ENCODE data around the gene NISCH.
"Not testable (repeated sequence)": the region's sequence is repeated elsewhere in the genome, so short reads cannot be mapped to it uniquely, and the experiment has no call there.

Gene NISCH

DNA sequence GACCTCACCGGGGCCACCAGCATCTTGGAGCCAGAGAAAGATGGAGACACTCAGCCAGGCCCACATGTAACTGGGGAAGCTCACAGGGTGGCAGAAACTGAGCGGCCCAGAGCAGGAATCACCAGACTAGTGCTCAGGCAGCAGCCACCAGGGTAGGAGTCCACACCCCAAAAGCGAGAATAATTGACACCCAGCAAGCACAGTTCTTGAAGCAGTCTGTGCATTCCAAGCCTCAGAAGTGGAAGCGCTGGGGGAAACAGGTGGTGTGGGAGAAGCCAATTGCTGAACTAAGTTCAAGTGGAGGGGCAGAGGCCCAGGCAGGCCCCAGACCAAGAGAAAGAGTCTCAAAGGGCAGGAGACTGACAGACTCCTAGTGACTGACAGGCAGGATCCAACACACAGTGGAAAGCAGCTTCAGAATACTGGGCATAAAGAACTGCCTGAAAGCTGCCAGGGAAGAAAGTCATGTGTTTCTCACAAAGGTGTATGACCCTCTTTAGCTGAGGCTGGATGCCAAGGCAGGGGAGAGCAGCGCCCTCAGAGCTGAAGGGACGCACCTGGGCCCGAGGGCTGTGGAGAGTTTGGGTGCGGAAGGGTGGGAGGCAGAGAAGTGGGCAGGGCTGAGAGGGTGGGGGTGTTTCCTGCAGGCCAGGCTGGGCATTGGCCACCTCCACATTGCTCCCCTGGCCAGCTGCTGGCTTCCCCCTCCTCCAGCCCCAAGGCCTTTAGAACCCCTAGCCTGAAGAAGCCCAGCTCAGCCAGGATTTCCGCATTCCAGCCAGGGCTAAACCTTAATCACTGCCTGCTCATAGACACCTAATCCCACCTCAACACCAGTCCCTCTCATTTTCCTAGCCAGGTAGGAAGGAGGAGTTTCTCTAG, 70.5 kb downstream of the NISCH start:
- DNase-seq (ENCODE audit: low read depth in 3 of 3, low spot score in 1 of 3) = no peak

DNA sequence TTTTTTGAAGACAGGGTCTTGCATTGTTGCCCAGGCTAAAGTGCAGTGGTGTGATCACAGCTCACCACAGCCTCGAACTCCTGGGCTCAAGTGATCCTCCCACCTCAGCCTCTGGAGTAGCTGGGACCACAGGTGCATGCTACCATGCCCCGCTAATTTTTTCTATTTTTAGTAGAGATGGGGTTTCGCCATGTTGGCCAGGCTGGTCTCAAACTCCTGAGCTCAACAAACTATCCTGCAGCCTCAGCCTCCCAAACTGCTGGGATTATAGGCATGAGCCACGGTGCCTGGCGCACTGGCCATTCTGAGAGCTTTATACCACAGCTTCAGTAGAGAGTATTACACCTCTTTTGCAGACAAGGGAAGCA, 71.3 kb downstream of the NISCH start:
- not testable (repeated sequence) for DNase-seq (ENCODE audit: low read depth in 3 of 3, low spot score in 1 of 3)

DNA sequence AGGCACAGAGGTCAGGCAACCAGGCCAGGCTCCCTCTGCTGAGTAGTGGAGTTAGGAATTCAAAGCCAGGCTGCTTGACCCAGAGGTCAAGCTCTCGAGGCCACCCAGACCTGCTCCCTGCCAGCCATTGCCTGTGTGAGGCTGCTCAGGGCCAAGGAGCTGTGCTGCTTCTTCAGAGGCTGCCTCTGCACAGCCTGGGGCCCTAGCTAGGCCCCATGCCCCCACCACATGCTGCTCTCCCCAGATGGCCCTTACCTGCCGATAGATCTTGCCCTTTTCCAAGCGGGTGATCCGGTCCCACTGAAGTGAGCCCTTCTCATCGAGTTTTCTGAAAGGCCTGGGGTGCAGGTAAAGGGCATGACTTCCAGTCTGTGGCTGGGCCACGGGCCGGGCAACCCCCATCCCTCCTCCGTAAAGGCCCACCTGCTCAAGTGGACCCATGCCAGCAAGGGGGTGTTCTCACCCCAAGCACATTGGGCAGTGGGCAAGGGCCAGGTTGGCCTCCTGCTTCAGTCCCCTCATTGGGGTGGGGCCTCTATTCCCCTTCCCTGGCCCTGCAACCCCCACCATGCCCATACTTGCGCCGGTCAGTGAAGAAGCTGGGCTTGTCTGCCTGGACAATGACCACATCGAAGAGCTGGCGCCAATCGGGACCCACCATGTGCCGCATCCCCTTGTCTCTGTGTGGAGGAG, 71.8 kb downstream of the NISCH start:
- no peak for DNase-seq (ENCODE audit: low read depth in 3 of 3, low spot score in 1 of 3)

DNA sequence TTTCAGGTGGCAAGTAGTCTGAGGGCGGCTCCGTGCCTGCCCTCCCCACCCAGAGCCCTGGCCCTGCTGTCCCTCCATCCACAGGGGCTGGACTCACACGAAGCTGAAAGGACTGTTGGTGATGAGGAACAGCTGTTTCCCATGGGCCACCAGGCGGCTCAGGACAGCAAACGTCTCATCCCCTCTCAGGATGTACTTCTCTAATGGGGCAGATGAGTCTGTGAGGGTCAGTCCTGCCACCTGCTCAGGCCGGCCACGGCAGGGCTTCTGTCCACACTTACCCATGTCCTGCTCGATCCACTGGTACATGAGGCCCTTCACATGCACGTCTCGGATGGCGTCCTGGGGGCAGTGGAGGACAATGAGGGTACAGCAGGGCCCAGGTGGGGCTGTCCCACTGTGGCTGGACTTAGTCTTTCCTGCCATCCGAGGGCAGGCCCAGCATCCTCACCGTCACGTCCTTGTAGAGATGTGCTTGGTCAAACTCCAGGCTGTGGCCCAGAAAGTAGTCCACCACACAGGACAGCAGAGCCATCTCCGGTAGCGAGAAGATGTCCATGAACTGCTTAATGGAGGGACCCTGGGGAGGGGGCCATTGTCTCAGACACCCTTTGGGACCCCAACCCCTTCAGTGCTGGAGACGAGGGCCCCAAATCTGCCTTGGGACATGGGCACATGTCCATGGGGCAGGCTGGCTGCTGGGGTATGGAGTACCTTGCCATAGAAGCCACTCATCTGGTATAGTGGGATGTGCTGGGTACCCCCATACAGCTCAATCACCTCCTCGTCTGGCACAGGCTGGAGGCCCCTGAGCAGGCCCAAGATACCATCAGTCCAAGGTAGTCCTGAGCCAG, 72.6 kb downstream of the NISCH start:
- DNase-seq (ENCODE audit: low read depth in 3 of 3, low spot score in 1 of 3) = no peak

DNA sequence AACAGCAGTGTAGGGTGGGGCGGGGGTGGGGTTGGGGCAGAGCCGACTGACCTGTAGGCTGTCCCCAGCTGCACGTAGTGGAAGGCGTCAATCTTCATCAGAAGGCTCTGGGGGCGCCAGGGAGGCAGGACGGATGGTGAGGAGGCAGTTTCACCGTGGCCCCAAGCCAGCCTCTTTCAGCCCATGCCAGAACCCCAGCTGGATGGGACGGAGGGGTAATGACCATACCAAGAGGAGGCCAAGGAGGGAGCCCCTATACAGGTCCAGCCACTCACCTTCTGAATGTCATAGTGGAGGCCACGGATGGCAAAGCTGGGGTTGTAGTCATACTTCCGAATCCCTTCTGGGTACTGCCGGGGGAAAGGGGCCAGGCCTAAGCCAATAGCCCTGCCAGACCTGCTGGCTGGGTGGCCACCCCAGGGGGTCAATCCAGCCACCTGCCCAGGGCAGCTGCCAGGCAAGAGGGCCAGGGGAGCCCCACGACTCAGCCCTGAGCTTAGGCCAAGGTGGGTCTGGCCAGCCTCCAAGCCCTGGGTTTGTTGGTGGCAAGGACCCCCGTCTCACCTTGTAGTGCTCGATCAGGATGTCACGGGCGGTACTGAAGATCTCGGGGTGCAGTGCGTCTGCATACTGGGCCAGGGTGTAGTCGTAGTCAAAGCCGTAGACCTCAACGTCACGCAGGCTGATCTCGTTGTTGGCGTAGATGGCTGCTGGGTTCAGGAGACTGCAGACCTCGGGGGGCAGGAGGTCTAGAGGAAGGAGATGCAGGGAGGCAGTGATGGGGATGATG, 73.4 kb downstream of the NISCH start:
- no peak for DNase-seq (ENCODE audit: low read depth in 3 of 3, low spot score in 1 of 3)

DNA sequence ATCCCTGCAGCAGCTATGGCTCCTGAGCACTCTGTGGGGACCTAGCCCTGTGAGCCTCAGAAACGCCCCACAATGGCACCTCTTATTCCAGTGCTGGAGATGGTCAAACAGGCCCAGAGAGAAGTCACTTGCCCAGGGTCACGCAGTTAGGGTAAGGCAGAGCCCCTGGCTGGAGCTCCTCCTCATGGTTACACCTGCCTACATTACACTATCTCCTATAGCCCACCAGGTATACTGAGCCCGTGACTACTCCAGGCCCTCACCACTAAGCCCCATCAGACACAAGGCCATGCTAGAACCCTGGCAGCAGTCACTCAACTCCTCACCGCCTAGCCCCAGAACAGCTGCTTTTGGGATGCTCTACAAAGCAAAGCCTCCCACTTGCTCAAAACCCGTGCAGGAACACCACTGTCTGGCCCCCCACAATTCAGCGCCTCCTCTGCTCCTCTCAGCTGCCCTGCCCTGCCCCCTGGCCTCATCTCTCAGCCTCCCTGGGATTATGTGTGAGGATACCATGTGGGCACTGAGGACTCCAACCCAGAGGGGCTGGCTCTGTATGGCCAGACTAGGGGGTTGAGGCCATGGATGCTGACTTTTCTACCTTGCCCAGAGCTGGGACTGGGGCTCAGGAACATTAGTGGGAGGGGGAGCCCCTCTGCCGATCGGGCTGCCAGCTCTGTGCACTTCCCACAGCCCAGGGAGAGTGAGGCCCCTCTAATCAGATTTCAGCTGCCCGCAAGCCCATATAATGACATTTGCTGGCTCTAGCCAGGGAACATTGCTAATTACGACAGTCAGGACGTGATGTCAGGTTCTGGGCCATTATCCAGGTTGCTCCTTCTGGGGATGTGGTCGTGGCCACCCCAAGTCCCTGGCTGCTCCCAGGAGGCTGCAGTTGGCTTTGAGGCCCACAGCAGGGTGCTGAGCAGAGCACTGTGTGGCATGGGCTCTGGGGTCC, 74.3 kb downstream of the NISCH start:
- DNase-seq (ENCODE audit: low read depth in 3 of 3, low spot score in 1 of 3) = no peak

DNA sequence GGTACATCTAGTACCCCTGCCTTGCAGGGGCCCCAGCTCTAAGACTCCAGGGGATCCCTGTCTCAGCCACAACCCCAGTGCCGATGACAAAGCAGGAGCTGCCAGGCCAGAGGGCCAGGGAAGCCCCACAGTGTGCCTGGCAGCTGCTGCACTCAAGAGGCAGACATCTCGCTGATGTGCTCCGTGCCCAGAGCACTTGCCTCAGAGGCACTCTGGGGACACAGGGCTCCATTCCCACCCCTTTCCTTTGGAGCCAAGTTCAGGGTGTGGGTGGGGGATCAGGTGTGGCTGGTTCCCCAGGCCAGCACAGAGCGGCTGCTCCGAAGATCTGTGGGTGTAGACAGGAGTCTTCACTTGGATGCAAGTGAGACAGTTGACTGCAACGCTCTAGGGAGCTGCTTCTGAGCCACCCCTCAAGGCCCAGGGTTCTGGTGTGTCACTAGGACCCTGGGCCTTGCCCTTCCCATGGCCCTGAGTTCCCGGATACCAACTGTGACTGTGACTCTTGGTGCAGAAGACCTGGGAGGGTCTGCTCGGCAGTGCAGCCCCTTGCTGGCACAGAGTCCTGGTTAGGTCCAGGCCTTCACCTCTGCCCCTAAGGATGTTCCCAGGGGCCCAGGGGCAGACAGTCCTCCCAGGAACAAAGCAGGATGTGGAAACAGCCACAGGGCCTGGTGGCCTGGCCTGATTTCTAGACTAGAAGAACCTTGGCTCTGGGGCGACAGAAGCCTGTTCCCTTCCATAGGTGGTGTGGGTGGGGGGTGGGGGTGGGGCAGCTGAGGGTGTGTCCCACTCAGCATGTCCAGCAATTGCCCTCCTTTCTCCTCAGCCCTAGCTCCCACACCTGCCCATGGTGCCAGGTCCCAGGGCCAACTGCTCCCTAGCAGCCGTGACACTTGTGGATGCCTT, 75.8 kb downstream of the NISCH start:
- no peak for DNase-seq (ENCODE audit: low read depth in 3 of 3, low spot score in 1 of 3)

DNA sequence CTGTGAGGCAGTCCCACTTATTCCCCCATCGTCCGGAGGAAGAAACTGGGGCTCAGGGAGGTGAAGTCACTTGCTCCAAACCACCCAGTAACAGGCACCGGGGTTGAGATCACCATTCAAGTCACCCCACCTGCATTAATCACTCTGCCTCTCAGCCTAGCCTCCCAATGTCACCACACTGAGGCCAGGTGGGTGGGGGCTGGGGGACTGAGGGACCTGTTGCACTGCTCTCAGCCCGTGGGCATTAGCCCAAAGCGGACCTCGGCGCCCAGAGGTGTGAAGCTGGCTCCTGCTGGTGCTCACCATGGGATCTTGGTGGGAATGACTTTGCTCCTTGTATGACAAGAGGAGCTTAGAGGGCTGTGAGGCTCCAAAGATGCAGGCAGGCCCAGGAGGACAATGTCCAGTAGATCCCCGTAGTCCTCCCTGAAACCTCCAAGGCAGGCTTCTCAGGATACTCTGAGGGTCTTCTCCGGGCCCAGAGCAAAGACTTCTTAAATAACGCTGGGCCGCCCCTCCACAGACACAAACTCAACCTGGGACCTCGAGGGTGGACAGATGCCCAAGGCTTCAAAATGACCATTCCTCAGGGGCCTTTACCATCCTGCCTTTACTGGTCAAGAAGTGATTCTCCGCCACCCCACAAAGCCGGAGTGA, 76.6 kb downstream of the NISCH start:
- no peak for DNase-seq (ENCODE audit: low read depth in 3 of 3, low spot score in 1 of 3)

DNA sequence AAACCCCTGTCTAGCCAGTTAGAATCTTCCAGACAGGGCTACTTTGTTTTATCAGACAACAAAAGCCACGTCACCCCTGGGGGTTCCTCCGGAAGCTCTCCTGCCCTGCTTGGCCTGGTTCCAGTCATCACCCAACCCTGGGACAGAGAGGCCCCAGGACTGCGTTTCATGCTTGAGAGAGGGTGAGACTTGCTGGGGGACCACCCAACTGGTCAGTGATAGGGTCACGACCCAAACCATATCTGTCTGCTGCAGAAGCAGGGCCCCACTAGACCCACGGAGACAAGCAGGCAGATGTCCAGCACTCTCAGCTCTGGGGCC, 77.1 kb downstream of the NISCH start:
- DNase-seq (ENCODE audit: low read depth in 3 of 3, low spot score in 1 of 3) = no peak

DNA sequence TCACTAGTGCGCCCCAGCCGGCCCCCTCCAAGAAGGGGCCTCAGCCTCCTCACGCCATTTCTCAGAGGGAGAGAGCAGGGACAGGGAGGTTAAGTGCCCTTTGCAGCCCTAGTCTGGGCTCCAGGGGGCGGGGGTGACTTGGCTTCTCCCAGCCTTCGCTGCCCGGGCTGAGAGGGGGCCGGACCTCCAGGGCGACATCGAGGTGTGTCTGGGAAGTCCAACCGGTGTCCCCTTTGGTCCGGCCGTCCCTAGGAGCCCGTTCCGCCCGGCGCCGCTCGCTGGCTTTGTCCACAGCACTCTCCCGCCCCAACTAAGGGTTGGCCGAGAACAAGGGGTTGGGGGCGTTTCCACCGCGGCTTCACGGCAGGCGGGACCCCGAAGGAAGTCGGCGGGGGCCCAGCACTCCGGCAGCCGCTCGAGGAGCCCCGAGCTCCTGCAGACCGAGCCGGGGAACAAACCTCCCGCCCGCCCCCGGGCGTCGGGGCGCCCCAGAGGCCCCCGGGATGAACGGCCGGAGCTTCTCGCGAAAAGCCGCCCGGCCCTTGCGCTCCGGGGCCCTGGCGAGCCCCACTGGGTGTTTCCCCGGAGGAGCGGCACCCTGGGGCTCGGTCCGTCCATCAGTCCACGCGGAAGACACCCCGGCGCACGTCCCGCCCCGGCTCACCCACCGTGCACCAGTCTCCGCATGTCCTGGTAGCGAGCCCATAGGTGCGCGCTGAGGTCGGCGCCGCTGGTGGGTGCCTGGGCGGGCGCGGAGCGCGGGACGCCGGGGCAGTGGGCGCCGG, 77.6 kb downstream of the NISCH start:
- peak in 1 of 3 donors; percentile 12 for DNase-seq (ENCODE audit: low read depth in 3 of 3, low spot score in 1 of 3)

DNA sequence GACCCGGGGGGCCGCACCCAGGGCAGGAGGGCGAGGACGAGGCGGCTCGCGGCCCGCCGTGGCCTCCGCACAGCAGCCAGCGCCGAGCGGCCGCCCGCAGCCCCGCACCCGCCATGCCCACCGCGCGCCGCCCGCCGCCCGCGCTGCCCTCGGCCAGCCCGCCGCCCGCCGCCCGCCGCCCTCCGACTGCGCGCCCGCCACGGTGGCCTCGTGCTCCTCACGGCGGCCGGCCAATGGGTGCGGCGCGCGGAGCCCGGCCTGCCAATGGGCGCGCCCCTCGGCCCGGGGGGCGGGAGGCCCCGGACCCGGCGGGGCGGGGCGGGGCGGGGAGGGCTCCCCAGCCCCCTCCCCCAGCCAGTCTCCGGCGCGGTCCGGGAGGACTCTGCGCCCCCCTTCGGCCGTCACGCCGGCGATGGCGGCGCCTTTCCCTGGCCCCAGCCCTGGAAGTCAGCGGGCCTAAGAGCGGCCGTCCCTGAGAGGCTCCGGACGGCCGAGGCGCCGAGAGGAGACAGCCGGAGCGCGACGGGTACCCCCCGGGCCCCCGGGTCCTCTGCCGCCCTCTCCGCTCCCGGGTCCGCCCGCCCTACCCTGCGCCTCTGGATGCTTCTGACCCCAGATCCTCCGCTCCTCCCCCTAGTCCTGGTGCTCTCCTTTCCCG, 78.3 kb downstream of the NISCH start, which contains the start of gene NT5DC2:
TSS of gene NT5DC2 (minus strand) at position 235 of the 658 bp plus-strand sequence. CDS start at position 115, 120 bp downstream.
- DNase-seq (ENCODE audit: low read depth in 3 of 3, low spot score in 1 of 3) = peak in 2 of 3 donors; percentile 29 to 50

DNA sequence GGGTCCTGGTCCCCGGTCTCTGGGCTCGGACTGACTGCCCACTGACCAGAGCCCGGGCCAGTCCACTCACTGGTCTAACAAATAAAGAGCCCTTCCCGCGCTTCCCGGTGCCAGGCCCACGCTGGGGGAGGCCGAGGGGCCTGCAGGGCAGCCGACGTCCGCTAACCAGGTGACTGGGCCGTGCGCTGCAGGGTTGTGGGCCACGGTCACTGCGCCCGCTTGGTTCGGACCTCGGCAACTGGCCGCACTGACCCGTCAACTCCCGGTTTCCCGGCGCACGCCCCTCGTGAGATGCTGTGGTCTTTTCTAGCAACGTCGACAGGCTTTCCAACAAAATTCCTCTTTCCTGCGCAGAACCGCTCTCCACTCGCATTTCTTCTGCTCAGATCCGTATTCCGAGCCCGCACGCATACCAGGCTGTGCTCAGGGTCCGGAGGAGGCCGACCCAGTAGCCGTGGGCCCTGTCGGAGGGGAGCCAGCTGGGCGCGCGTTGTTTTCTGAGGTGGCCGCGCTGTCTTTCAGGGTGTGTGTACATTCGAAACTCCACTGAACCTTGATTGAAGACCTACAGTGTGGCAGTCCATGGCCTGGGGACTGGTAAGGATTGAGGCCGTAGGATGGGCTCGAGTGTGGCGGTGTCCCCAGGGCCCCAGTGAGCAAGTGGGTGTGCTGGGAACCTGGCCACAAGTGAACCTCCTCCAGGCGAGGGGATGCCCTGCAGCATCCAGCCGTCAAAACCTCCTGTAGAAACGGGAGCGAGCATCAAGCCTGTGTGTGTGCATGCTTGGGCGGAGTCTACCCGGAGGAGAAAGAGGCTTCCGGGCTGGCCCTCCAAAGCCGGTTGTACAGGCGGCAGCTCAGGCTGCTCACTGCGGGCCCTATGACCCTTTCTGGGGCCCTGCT, 79.1 kb downstream of the NISCH start:
- DNase-seq (ENCODE audit: low read depth in 3 of 3, low spot score in 1 of 3) = no peak

DNA sequence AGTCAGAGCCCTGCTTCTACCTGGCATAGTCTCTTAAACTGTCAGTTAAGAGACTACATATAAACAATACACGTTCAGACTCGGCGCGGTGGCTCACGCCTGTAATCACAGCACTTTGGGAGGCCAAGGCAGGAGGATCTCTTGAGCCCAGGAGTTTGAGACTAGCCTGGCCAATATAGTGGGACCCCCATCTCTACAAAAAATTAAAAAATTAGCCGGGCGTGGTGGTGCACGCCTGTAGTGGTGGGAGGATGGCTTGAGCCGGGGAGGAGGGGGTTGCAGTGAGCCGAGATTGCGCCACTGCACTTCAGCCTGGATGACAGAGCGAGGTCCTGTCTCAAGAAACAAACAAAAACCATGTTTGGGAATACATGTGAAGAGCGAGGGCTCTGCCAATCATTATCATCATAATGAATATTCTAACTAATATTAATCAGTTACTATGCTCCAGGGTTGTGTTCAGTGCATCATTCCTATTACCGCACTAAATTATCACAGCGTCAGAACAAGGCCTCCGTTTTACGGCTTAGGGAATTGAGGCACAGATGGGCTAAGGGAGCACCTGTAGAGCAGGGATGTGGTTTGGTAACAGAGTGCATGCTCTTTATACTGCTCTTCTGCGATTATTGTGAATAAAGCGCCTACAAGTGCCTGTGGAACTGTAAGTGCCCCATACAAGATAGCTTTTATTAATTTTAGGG, 80.2 kb downstream of the NISCH start:
- DNase-seq (ENCODE audit: low read depth in 3 of 3, low spot score in 1 of 3) = no peak

DNA sequence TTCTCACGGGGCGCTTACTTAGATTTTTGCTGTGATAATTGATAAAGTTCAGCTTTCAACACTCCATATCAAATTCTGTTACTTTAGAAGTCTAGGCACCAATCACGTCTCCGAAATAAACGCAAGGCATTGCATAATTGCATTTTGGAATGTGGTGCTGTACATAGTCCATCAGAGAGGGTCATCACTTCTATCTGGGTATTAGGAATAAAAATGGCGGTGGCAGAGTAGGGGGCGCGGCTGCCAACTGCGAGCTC, 80.6 kb downstream of the NISCH start:
- no peak for DNase-seq (ENCODE audit: low read depth in 3 of 3, low spot score in 1 of 3)

DNA sequence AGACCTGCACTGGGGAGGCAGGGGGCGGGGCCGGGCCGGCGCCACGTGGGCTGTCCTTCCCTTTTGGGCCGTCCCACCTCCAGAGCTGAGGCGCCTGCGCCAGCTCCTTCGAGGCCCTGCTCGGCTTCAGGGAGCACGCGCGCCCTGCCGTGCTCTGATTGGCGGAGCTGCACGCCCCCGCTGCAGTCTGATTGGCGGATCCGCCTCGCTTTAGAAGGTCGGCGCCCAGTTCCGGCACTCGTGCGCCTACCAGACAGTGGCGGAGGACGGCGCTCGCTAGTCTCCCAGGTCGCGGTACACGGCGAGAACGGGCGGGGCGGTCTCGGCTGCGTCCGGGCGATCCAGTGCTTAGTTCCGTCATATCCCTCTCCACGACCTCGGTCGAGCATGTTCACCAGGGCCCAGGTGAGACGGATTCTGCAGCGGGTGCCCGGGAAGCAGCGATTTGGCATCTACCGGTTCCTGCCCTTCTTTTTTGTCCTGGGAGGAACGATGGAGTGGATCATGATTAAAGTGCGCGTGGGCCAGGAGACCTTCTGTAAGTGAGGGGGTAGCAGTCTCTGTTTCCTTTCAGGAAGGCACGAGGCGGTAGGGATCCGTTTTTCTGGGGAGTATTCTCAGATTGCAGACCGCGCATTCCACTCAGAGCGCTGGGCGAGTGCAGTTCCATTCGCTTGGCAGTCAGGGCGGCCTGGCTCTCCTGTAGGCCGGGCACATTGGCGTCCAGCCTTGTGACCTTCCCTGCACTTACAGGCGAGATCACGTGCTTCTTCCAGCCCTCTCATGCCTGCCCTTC, 81.2 kb downstream of the NISCH start, which contains the start of gene UQCC5:
TSS of gene UQCC5 (plus strand) at position 237 of the 796 bp plus-strand sequence. CDS start at position 388, 151 bp downstream.
- DNase-seq (ENCODE audit: low read depth in 3 of 3, low spot score in 1 of 3) = peak; percentile 92 to 95 (median 93)
